H9 (cell line): ENCODE results near the gene RPP40. TPM values are rescaled to one million over a fixed set of nuclear protein-coding genes. Genes with fewer than 3 reads are reported as not detected.

Source experiments
- DNase-seq: peaks from one replicate; pipeline ENCODE4 v3.0.0-alpha.2; 2017
- H2AFZ ChIP-seq: one replicate; pipeline ENCODE4 v1.6.1; 2013; ENCODE audit warnings: mild to moderate bottlenecking, low read length, control low read depth, moderate library complexity
- H2AK5ac ChIP-seq: 2 replicates; pipeline ENCODE4 v1.6.1; 2013; ENCODE audit warnings: low read length, control low read depth, mixed read lengths; ENCODE audit not compliant: insufficient read length
- H2BK120ac ChIP-seq: one replicate; pipeline ENCODE4 v1.6.1; 2013; ENCODE audit warnings: low read depth, mild to moderate bottlenecking, low read length, control low read depth, inconsistent platforms; ENCODE audit not compliant: poor library complexity, severe bottlenecking
- H2BK12ac ChIP-seq: 2 replicates; pipeline ENCODE4 v1.6.1; 2013; ENCODE audit warnings: low read length, control low read depth, mixed read lengths, low read depth; ENCODE audit not compliant: insufficient read length
- H2BK15ac ChIP-seq: 2 replicates; pipeline ENCODE4 v1.6.1; 2013; ENCODE audit warnings: low read depth, low read length, control low read depth
- H2BK20ac ChIP-seq: one replicate; pipeline ENCODE4 v1.6.1; 2013; ENCODE audit warnings: low read depth, mild to moderate bottlenecking, low read length, control low read depth, inconsistent platforms; ENCODE audit not compliant: poor library complexity, severe bottlenecking
- H2BK5ac ChIP-seq: 2 replicates; pipeline ENCODE4 v1.6.1; 2013; ENCODE audit warnings: low read length, control low read depth, mixed read lengths; ENCODE audit not compliant: insufficient read length
- H3K14ac ChIP-seq: 2 replicates; pipeline ENCODE4 v1.6.1; 2013; ENCODE audit warnings: low read length, control low read depth; ENCODE audit not compliant: insufficient read depth
- H3K18ac ChIP-seq: 2 replicates; pipeline ENCODE4 v1.6.1; 2013; ENCODE audit warnings: low read depth, mild to moderate bottlenecking, mixed read lengths, low read length, control low read depth; ENCODE audit not compliant: insufficient read length
- H3K23ac ChIP-seq: 2 replicates; pipeline ENCODE4 v1.6.1; 2013; ENCODE audit warnings: low read length, control low read depth, mixed read lengths, low read depth; ENCODE audit not compliant: insufficient read length
- H3K23me2 ChIP-seq: 2 replicates; pipeline ENCODE4 v1.6.1; 2013; ENCODE audit warnings: low read depth, mild to moderate bottlenecking, mixed read lengths, low read length, control low read depth; ENCODE audit not compliant: insufficient read length, poor library complexity, severe bottlenecking
- H3K27ac ChIP-seq: 2 replicates; pipeline ENCODE4 v1.5.1; 2013; ENCODE audit warnings: low read length, control low read depth, mixed read lengths, low read depth; ENCODE audit not compliant: insufficient read length
- H3K27me3 ChIP-seq: 2 replicates; pipeline ENCODE4 v1.6.1; 2013; ENCODE audit warnings: low read length, control low read depth, inconsistent platforms; ENCODE audit not compliant: insufficient read depth
- H3K4ac ChIP-seq: 2 replicates; pipeline ENCODE4 v1.6.1; 2013; ENCODE audit warnings: low read depth, mild to moderate bottlenecking, control low read depth, inconsistent platforms, low read length, moderate library complexity
- H3K4me1 ChIP-seq: 2 replicates; pipeline ENCODE4 v1.6.1; 2013; ENCODE audit warnings: low read length, control low read depth, inconsistent platforms; ENCODE audit not compliant: insufficient read depth
- H3K4me2 ChIP-seq: 2 replicates; pipeline ENCODE4 v1.6.1; 2013; ENCODE audit warnings: low read length, control low read depth, mixed read lengths; ENCODE audit not compliant: insufficient read length, insufficient read depth
- H3K56ac ChIP-seq: 2 replicates; pipeline ENCODE4 v1.6.1; 2013; ENCODE audit warnings: low read depth, mild to moderate bottlenecking, mixed read lengths, low read length, control low read depth; ENCODE audit not compliant: insufficient read length
- H3K79me1 ChIP-seq: 2 replicates; pipeline ENCODE4 v1.6.1; 2013; ENCODE audit warnings: low read depth, mild to moderate bottlenecking, moderate library complexity, low read length, control low read depth, inconsistent platforms; ENCODE audit not compliant: insufficient read depth, poor library complexity, severe bottlenecking
- H3K79me2 ChIP-seq: 2 replicates; pipeline ENCODE4 v1.6.1; 2013; ENCODE audit warnings: low read length, control low read depth, inconsistent platforms; ENCODE audit not compliant: insufficient read depth
- H3K9ac ChIP-seq: 2 replicates; pipeline ENCODE4 v1.6.1; 2013; ENCODE audit warnings: low read length, control low read depth, mixed read lengths; ENCODE audit not compliant: insufficient read length; ENCODE audit errors: extremely low read depth
- H3K9me3 ChIP-seq: one replicate; pipeline ENCODE4 v1.6.1; 2013; ENCODE audit warnings: low read depth, low read length, inconsistent platforms; ENCODE audit not compliant: control insufficient read depth
- H3T11ph ChIP-seq: one replicate; pipeline ENCODE4 v1.6.1; 2013; ENCODE audit warnings: mild to moderate bottlenecking, low read length, control low read depth, inconsistent platforms
- H4K20me1 ChIP-seq: one replicate; pipeline ENCODE4 v1.6.1; 2013; ENCODE audit not compliant: control insufficient read depth, insufficient read length, insufficient read depth
- H4K5ac ChIP-seq: 2 replicates; pipeline ENCODE4 v1.6.1; 2013; ENCODE audit warnings: low read depth, mild to moderate bottlenecking, mixed read lengths, low read length, control low read depth; ENCODE audit not compliant: insufficient read length
- H4K8ac ChIP-seq: replicated peaks from 2 replicates; pipeline ENCODE4 v1.6.1; 2013; ENCODE audit warnings: low read length, control low read depth, mixed read lengths, low read depth; ENCODE audit not compliant: insufficient read length
- H4K91ac ChIP-seq: 2 replicates; pipeline ENCODE4 v1.6.1; 2013; ENCODE audit warnings: low read depth, mild to moderate bottlenecking, moderate library complexity, mixed read lengths, low read length, control low read depth; ENCODE audit not compliant: insufficient read length
- H3K27ac Mint-ChIP-seq, 3 experiments: 2 replicates in 2 of 3; 3 replicates in 1 of 3; pipeline ENCODE4 v1.8.0; 2020 to 2021; ENCODE audit warnings: mixed read lengths in 3 of 3, mild to moderate bottlenecking in 1 of 3, moderate library complexity in 1 of 3
- H3K27me3 Mint-ChIP-seq: 2 replicates; pipeline ENCODE4 v1.8.0; 2021; ENCODE audit warnings: low read depth, mild to moderate bottlenecking, moderate library complexity, mixed read lengths
- H3K36me3 Mint-ChIP-seq, 3 experiments: 2 replicates in 2 of 3; 3 replicates in 1 of 3; pipeline ENCODE4 v1.8.0; 2020 to 2021; ENCODE audit warnings: low read depth in 3 of 3, mixed read lengths in 3 of 3; ENCODE audit not compliant: insufficient read depth in 1 of 3
- H3K4me1 Mint-ChIP-seq, 2 experiments: 2 replicates each; pipeline ENCODE4 v1.8.0; 2020; ENCODE audit warnings: mixed read lengths in 2 of 2
- H3K4me3 Mint-ChIP-seq, 2 experiments: 2 replicates in 1 of 2; 3 replicates in 1 of 2; pipeline ENCODE4 v1.8.0; 2020 to 2021; ENCODE audit warnings: mild to moderate bottlenecking in 2 of 2, mixed read lengths in 2 of 2, moderate library complexity in 1 of 2
- H3K9me3 Mint-ChIP-seq, 2 experiments: 2 replicates in 1 of 2; 3 replicates in 1 of 2; pipeline ENCODE4 v1.8.0; 2020; ENCODE audit warnings: mild to moderate bottlenecking in 2 of 2, mixed read lengths in 2 of 2, moderate library complexity in 1 of 2
- WGBS: extraction: QIAGEN DNeasy Blood & Tissue Kit; methylation state at CpG from one replicate; pipeline ENCODE4 v1.1.7; 2013; ENCODE audit warnings: missing lambda C conversion rate, low lambda C conversion rate, mixed read lengths; ENCODE audit not compliant: insufficient read length; ENCODE audit errors: extremely low coverage; 5-methylcytosine and 5-hydroxymethylcytosine counted together
- total RNA-seq: library from RNA; stranded (reverse); gene quantifications from 2 replicates; pipeline ENCODE4 v1.2.1, GENCODE V29; 2021
- TF ChIP-seq, protein P1 (sequence below): fragments of 200-600 bp; sonication (generic); conservative IDR thresholded peaks from 3 replicates; pipeline ENCODE4 v1.8.0; 2021; ENCODE audit warnings: antibody characterized with exemption, mild to moderate bottlenecking

Gene RPP40
- total RNA-seq, 1 experiment from 2014 or later: 17.8 TPM

DNA sequence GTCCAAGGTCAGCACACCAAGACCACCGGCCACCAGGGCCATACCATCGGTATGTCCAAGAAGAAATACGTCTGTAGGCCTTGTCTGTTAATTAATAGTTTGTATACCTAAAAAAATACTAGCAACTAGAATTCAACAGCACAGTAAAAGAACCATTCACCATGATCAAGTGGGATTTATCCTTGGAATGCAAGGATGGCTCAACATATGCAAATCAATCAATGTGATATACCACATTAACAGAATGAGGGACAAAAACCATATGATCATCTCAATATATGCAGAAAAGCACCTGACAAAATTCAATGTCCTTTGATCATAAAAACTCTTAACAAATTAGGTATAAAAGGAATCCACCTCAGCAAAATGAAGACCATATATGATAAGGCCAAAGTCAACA is 24.4 kb downstream of the RPP40 start:
- DNase-seq: no peak
- H4K5ac ChIP-seq: no peak overlapping the region
- no peak overlapping the region for H4K91ac ChIP-seq
- no peaks in the 10 kb centered on the region for H3K9me3 ChIP-seq
- no peak overlapping the region for H3K4ac ChIP-seq
- no peaks in the 10 kb centered on the region for H3K27me3 ChIP-seq
- no peak overlapping the region for H2AK5ac ChIP-seq
- no peak overlapping the region for H3K14ac ChIP-seq
- H3K18ac ChIP-seq: no peak overlapping the region
- H2BK120ac ChIP-seq: no peak overlapping the region
- H2BK20ac ChIP-seq: no peak overlapping the region
- no peaks in the 10 kb centered on the region for H3K79me1 ChIP-seq
- no peak overlapping the region for H4K8ac ChIP-seq
- Mint-ChIP-seq H3K27ac (no peak overlapping the region), H3K36me3 (peaks cover 0 to 5% (median 4%) of the 10 kb centered on the region in 3 experiments; a peak in 4 of 7 replicates), H3K27me3 (peaks cover 5% of the 10 kb centered on the region), H3K9me3 (peaks cover 9 to 13% of the 10 kb centered on the region in 2 experiments; a peak in 4 of 5 replicates), H3K4me1 (peaks cover 8 to 9% of the 10 kb centered on the region in 2 experiments), H3K4me3 (no peak overlapping the region)
- H2BK12ac ChIP-seq: no peak overlapping the region
- no peak overlapping the region for H2AFZ ChIP-seq
- H3K9ac ChIP-seq: no peak overlapping the region
- WGBS: no CpG with 5 or more reads among the region's 3 CpGs
- no peak overlapping the region for H3K27ac ChIP-seq
- H2BK5ac ChIP-seq: no peak overlapping the region
- H2BK15ac ChIP-seq: no peak overlapping the region
- no peak overlapping the region for H3K23ac ChIP-seq
- no peaks in the 10 kb centered on the region for H3K79me2 ChIP-seq
- no peaks in the 10 kb centered on the region for H4K20me1 ChIP-seq
- H3T11ph ChIP-seq: no peak overlapping the region
- H3K4me1 ChIP-seq: no peaks in the 10 kb centered on the region; the same call in 1 of the 2 replicates
- H3K56ac ChIP-seq: no peak overlapping the region
- no peaks in the 10 kb centered on the region for H3K23me2 ChIP-seq
- no peak overlapping the region for H3K4me2 ChIP-seq
- TF ChIP-seq, protein P1, sequence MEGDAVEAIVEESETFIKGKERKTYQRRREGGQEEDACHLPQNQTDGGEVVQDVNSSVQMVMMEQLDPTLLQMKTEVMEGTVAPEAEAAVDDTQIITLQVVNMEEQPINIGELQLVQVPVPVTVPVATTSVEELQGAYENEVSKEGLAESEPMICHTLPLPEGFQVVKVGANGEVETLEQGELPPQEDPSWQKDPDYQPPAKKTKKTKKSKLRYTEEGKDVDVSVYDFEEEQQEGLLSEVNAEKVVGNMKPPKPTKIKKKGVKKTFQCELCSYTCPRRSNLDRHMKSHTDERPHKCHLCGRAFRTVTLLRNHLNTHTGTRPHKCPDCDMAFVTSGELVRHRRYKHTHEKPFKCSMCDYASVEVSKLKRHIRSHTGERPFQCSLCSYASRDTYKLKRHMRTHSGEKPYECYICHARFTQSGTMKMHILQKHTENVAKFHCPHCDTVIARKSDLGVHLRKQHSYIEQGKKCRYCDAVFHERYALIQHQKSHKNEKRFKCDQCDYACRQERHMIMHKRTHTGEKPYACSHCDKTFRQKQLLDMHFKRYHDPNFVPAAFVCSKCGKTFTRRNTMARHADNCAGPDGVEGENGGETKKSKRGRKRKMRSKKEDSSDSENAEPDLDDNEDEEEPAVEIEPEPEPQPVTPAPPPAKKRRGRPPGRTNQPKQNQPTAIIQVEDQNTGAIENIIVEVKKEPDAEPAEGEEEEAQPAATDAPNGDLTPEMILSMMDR: no peak
